ENCODE data around the gene RBPJL. TPM values are rescaled to one million over a fixed set of nuclear protein-coding genes. Genes with fewer than 3 reads are reported as not detected.

RBPJL gene
- total RNA-seq, 1 donor from 2014 or later: 0.18 TPM

DNA sequence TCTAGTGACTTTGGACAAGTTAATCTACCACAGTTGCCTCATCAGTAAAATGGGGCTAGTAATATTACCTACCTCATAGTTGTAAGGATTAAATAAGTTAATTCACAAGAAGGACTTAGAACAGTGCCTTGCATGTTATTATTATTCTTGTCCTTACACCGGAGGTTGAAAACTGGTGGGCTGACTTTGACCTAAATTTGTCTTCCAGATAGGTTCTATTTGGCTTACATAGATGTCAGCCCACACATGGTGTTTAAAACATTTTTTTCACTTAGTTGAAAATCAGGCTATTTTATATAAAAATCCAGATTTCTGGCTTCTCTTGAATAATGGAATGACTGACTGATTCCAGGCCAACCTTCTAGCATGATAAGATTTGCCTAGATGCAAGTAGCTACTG lies 59.6 kb downstream of the RBPJL start:
- Mint-ChIP-seq H3K4me3 (no peak overlapping the region), H3K27me3 (ENCODE audit: insufficient read depth) (no peaks in the 10 kb centered on the region), H3K9me3 (no peaks in the 10 kb centered on the region), H3K27ac (no peak overlapping the region), H3K4me1 (ENCODE audit: low read depth) (peaks cover 59% of the 10 kb centered on the region), H3K36me3 (ENCODE audit: low read depth) (peaks cover 36% of the 10 kb centered on the region)
- intact Hi-C loops (cut with micrococcal nuclease): no loop called here
- no peak for DNase-seq (ENCODE audit: low spot score)

DNA sequence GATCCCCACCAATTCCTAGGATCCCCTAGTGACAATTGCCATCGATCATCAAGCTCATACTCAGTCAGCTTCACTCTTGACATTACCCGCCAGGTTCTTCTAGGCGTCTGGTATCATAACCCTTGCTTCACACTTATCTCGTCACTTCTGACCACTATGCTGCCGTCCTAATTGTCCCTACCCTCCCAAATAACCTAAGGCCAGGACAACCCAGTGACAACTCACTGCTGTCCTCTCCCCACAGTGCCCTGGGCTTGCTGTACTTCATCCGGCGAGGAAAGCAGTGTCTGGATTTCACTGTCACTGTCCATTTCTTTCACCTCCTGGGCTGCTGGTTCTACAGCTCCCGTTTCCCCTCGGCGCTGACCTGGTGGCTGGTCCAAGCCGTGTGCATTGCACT lies 60.0 kb downstream of the RBPJL start:
- H3K27ac Mint-ChIP-seq: no peak overlapping the region
- DNase-seq (ENCODE audit: low spot score): no peak
- no peaks in the 10 kb centered on the region for H3K27me3 Mint-ChIP-seq (ENCODE audit: insufficient read depth)
- intact Hi-C loops (cut with micrococcal nuclease): no loop called here
- H3K36me3 Mint-ChIP-seq (ENCODE audit: low read depth): peaks cover 38% of the 10 kb centered on the region
- H3K4me3 Mint-ChIP-seq: no peak overlapping the region
- H3K9me3 Mint-ChIP-seq: no peaks in the 10 kb centered on the region
- H3K4me1 Mint-ChIP-seq (ENCODE audit: low read depth): peaks cover 59% of the 10 kb centered on the region

GRCh38 chr20:45367126-45367525 lies 60.5 kb downstream of the RBPJL start:
- H3K9me3 Mint-ChIP-seq: no peaks in the 10 kb centered on the region
- no peaks in the 10 kb centered on the region for H3K27me3 Mint-ChIP-seq (ENCODE audit: insufficient read depth)
- peaks cover 38% of the 10 kb centered on the region for H3K36me3 Mint-ChIP-seq (ENCODE audit: low read depth)
- no peak overlapping the region for H3K4me3 Mint-ChIP-seq
- peaks cover 56% of the 10 kb centered on the region for H3K4me1 Mint-ChIP-seq (ENCODE audit: low read depth)
- no peak for DNase-seq (ENCODE audit: low spot score)
- intact Hi-C loops (cut with micrococcal nuclease): no loop called here
- no peak overlapping the region for H3K27ac Mint-ChIP-seq

Other genes starting within 250 kb of the RBPJL start
- 0.49 and 0.51 TPM in 2 replicates for gene KCNS1, start 205.7 kb upstream of the RBPJL start, total RNA-seq
- 0.27 TPM in 1 of 2 replicates, not detected in the other for gene WFDC5, start 191.7 kb upstream of the RBPJL start, total RNA-seq
- gene WFDC12, start 182.4 kb upstream of the RBPJL start, total RNA-seq: not detected in 2 replicates
- gene PI3, start 131.9 kb upstream of the RBPJL start, total RNA-seq: not detected in 2 replicates
- gene SEMG1, start 99.8 kb upstream of the RBPJL start, total RNA-seq: not detected in 2 replicates
- gene SEMG2, start 85.5 kb upstream of the RBPJL start, total RNA-seq: not detected in 2 replicates
- not detected in 2 replicates for gene SLPI, start 52.3 kb upstream of the RBPJL start, total RNA-seq
- gene MATN4, start 1.5 kb downstream of the RBPJL start, total RNA-seq: 2.0 and 2.1 TPM in 2 replicates
- 220 and 222 TPM in 2 replicates for gene SDC4, start 41.6 kb downstream of the RBPJL start, total RNA-seq
- gene SYS1, start 56.3 kb downstream of the RBPJL start, total RNA-seq: 25.6 and 26.4 TPM in 2 replicates
- 0.07 and 0.08 TPM in 2 replicates for gene TP53TG5, start 71.5 kb downstream of the RBPJL start, total RNA-seq
- gene DBNDD2, start 101.4 kb downstream of the RBPJL start, total RNA-seq: 21.7 and 24.6 TPM in 2 replicates
- 89.8 and 90.6 TPM in 2 replicates for gene PIGT, start 109.3 kb downstream of the RBPJL start, total RNA-seq
- gene WFDC2, start 162.9 kb downstream of the RBPJL start, total RNA-seq: not detected in 2 replicates
- not detected in 2 replicates for gene SPINT3, start 208.8 kb downstream of the RBPJL start, total RNA-seq
- gene WFDC6, start 232.6 kb downstream of the RBPJL start, total RNA-seq: not detected in 2 replicates
- gene EPPIN, start 240.6 kb downstream of the RBPJL start, total RNA-seq: not detected in 2 replicates